IPS DF 6.9 (cell line): ENCODE results near the gene ATP10B.

Source experiments
- DNase-seq: peaks from one replicate; pipeline ENCODE4 v3.0.0-alpha.2; 2013; ENCODE audit warnings: low read depth, low spot score
- H3K27ac ChIP-seq: one replicate; pipeline ENCODE4 v1.5.1; 2013; ENCODE audit warnings: low read length, control low read depth
- H3K27me3 ChIP-seq: 2 replicates; pipeline ENCODE4 v1.6.1; 2013; ENCODE audit warnings: mild to moderate bottlenecking, low read length; ENCODE audit not compliant: control insufficient read depth, insufficient read depth
- H3K36me3 ChIP-seq: 2 replicates; pipeline ENCODE4 v1.6.1; 2013; ENCODE audit warnings: low read length; ENCODE audit not compliant: control insufficient read depth, insufficient read depth
- H3K4me1 ChIP-seq: 2 replicates; pipeline ENCODE4 v1.6.1; 2013; ENCODE audit warnings: low read length; ENCODE audit not compliant: control insufficient read depth, insufficient read depth
- H3K4me3 ChIP-seq: 2 replicates; pipeline ENCODE4 v1.5.1; 2013; ENCODE audit warnings: mild to moderate bottlenecking, low read length
- H3K9me3 ChIP-seq: 2 replicates; pipeline ENCODE4 v1.6.1; 2013; ENCODE audit warnings: low read length, inconsistent platforms; ENCODE audit not compliant: control insufficient read depth, insufficient read depth
- WGBS: extraction: QIAGEN DNeasy Blood & Tissue Kit; methylation state at CpG from one replicate; pipeline ENCODE4 v1.1.7; 2013; ENCODE audit warnings: mixed read lengths, missing lambda C conversion rate; ENCODE audit not compliant: insufficient read length, insufficient coverage; 5-methylcytosine and 5-hydroxymethylcytosine counted together

Gene ATP10B

GRCh38 chr5:160850421-160850820, 1.6 kb downstream of the ATP10B start:
- H3K36me3 ChIP-seq, result no peaks in the 10 kb centered on the region
- WGBS, result no CpG with 5 or more reads among the region's 3 CpGs
- H3K9me3 ChIP-seq, result no peaks in the 10 kb centered on the region
- no peaks in the 10 kb centered on the region for H3K4me1 ChIP-seq
- no peak overlapping the region for H3K27ac ChIP-seq
- no peak overlapping the region for H3K4me3 ChIP-seq
- H3K27me3 ChIP-seq, result no peaks in the 10 kb centered on the region
- DNase-seq, result no peak

DNA sequence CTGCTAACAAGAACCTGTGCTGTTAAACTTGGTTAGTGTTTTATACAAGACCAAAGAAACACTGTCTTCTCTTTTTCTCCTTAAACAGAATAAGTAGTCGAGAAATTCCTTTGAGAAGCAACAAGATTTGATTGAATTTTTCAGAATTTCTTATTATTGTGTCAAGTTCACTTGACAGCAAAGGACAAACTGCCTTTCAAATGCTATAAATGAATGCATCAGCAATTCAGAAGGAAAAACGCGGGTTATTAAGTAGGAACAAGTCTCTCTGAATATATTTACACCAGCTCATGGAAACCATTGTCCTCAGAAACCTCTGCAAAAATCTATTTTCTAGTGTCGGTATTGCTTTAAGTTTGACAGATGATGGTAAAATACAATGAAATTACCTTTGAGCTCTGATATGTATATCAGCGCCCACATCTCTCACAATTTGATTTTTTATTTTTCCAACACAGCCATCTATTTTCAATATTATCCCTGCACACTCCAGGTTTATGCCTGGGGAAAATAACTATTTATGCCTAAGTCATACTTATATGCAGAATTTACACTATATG, 4.4 kb downstream of the ATP10B start:
- Histone ChIP-seq H3K36me3 (no peaks in the 10 kb centered on the region), H3K27me3 (no peaks in the 10 kb centered on the region), H3K27ac (no peak overlapping the region), H3K9me3 (no peaks in the 10 kb centered on the region), H3K4me1 (no peaks in the 10 kb centered on the region), H3K4me3 (no peak overlapping the region)
- no peak for DNase-seq
- no CpG with 5 or more reads among the region's 5 CpGs for WGBS

GRCh38 chr5:160846642-160847041, 5.4 kb downstream of the ATP10B start:
- WGBS, result no CpG with 5 or more reads among the region's 3 CpGs
- no peaks in the 10 kb centered on the region for H3K9me3 ChIP-seq
- no peaks in the 10 kb centered on the region for H3K27me3 ChIP-seq
- DNase-seq, result no peak
- no peak overlapping the region for H3K4me3 ChIP-seq
- H3K27ac ChIP-seq, result no peak overlapping the region
- no peaks in the 10 kb centered on the region for H3K4me1 ChIP-seq
- no peaks in the 10 kb centered on the region for H3K36me3 ChIP-seq

GRCh38 chr5:160844177-160844576, 7.8 kb downstream of the ATP10B start:
- Histone ChIP-seq H3K4me3 (no peak overlapping the region), H3K27me3 (no peaks in the 10 kb centered on the region), H3K4me1 (no peaks in the 10 kb centered on the region), H3K9me3 (no peaks in the 10 kb centered on the region), H3K27ac (no peak overlapping the region), H3K36me3 (no peaks in the 10 kb centered on the region)
- no CpG with 5 or more reads among the region's 2 CpGs for WGBS
- DNase-seq, result no peak

GRCh38 chr5:160843240-160843639, 8.8 kb downstream of the ATP10B start:
- Histone ChIP-seq H3K4me3 (no peak overlapping the region), H3K9me3 (no peaks in the 10 kb centered on the region), H3K27me3 (no peaks in the 10 kb centered on the region), H3K4me1 (no peaks in the 10 kb centered on the region), H3K27ac (no peak overlapping the region), H3K36me3 (no peaks in the 10 kb centered on the region)
- no peak for DNase-seq
- no CpG with 5 or more reads among the region's 2 CpGs for WGBS

- Histone ChIP-seq H3K36me3 (no peaks in the 10 kb centered on the region), H3K27ac (no peak overlapping the region), H3K27me3 (no peaks in the 10 kb centered on the region), H3K4me1 (no peaks in the 10 kb centered on the region), H3K4me3 (no peak overlapping the region), H3K9me3 (no peaks in the 10 kb centered on the region)
- WGBS, result no CpG with 5 or more reads among the region's 3 CpGs
- no peak for DNase-seq
Measured at GRCh38 chr5:160837749-160838593, 14.0 kb downstream of the ATP10B start.

DNA sequence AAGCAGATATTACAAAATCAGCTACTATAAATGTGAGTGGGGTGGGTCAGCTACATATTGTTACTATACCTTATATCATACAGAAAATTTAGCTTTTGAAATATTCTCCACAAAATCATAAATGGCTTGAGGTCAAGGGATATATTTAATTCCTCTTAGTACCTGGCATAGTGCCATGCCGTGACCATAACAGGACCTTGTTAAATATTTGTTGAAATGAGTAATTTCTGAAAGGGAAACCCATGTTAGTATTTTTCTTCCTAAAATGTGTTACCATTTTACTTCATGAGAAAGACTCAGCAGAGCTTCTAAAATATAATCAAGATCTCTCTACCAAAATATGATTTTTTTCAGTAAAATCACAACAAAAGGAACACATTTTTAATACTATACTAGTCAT, 14.8 kb downstream of the ATP10B start:
- no peaks in the 10 kb centered on the region for H3K36me3 ChIP-seq
- H3K4me1 ChIP-seq, result no peaks in the 10 kb centered on the region
- H3K27ac ChIP-seq, result no peak overlapping the region
- no peaks in the 10 kb centered on the region for H3K27me3 ChIP-seq
- no peak overlapping the region for H3K4me3 ChIP-seq
- no peak for DNase-seq
- no CpG with 5 or more reads among the region's 1 CpG for WGBS
- H3K9me3 ChIP-seq, result no peaks in the 10 kb centered on the region

DNA sequence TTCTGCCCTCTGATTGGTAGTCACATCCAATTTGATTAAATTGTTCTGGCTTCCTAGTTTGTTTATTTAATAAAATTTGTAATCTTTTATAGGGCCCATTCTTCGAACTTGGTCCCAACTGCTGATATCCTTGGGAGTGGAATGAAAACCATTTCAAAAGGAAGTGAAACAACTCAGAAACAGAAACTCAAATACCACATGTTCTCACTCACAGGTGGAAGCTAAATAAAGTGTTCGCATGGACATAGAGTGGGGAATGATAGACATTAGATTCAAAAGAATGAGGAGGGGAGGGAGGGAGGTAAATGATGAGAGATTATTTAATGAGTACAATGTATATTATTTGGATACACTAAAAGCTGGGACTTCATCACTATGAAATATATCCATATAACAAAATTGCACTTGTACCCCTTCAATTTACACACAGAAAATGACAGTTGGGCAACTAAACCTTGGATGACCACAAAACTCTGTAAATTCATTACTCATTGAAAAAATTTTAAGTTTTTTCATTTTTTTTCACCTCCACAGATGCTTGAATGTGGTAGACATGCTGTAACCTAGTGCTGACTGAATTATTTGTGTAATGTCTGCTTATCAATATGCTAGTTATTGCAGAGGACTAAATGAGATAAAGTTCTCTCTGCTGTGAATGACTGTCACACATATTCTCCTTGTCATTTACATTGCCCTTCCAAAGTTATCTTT, 16.0 kb downstream of the ATP10B start:
- Histone ChIP-seq H3K36me3 (no peaks in the 10 kb centered on the region), H3K4me1 (no peaks in the 10 kb centered on the region), H3K4me3 (no peak overlapping the region), H3K9me3 (no peaks in the 10 kb centered on the region), H3K27ac (no peak overlapping the region), H3K27me3 (no peaks in the 10 kb centered on the region)
- DNase-seq, result no peak
- WGBS, result no CpG with 5 or more reads among the region's 2 CpGs

DNA sequence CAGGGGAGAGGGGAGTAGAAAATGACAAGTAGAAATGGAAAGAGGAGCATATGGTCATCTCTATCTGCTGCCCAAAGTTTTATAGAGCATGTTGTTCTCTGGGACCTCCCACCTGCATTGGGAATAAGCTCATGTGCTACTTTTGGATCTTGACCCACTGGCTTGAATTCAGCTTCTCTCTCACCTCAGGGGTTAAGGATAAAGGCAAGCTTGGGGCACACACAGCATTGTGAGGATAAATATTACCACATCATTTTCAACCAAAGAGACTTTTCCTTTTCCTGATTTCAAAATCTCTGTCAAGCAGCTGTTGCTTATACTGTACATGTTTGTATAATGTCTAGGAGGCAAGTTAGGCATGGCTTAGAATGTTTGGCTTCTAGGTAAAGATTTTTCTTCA, 16.6 kb downstream of the ATP10B start:
- Histone ChIP-seq H3K9me3 (no peaks in the 10 kb centered on the region), H3K36me3 (no peaks in the 10 kb centered on the region), H3K4me1 (no peaks in the 10 kb centered on the region), H3K27ac (no peak overlapping the region), H3K4me3 (no peak overlapping the region), H3K27me3 (no peaks in the 10 kb centered on the region)
- no peak for DNase-seq

- Histone ChIP-seq H3K27me3 (no peaks in the 10 kb centered on the region), H3K9me3 (no peaks in the 10 kb centered on the region), H3K36me3 (no peaks in the 10 kb centered on the region), H3K4me1 (no peaks in the 10 kb centered on the region), H3K27ac (no peak overlapping the region), H3K4me3 (no peak overlapping the region)
- WGBS, result no CpG with 5 or more reads among the region's 2 CpGs
- no peak for DNase-seq
Measured at GRCh38 chr5:160833806-160834205, 18.2 kb downstream of the ATP10B start.
